CD8-positive, alpha-beta memory T cell (primary cell): ENCODE results near the gene DHX16. TPM values are rescaled to one million over a fixed set of nuclear protein-coding genes. Genes with fewer than 3 reads are reported as not detected.

ENCODE experiments used
- CTCF ChIA-PET: fragments of 350-600 bp; sonication (Branson Sonifier 250); formaldehyde crosslinking; loops from one replicate; lab custom pipeline; 2021; ENCODE audit warnings: antibody characterized with exemption; lab: Charles Lee
- POLR2A ChIA-PET: fragments of 350-600 bp; sonication (Branson Sonifier 250); formaldehyde crosslinking; loops from one replicate; lab custom pipeline; 2021; ENCODE audit warnings: antibody characterized with exemption; lab: Charles Lee
- DNase-seq, 5 donors: peaks; one replicate each; pipeline versions ENCODE4 v3.0.0 to v3.0.0-alpha.2; 2020 to 2022; ENCODE audit warnings: mixed read lengths in 1 of 5
- H3K27ac ChIP-seq: one replicate; pipeline ENCODE4 v1.7.0; 2013; ENCODE audit warnings: low read depth, mild to moderate bottlenecking, low read length, moderate library complexity
- H3K27me3 ChIP-seq: 2 replicates; pipeline ENCODE4 v1.7.0; 2013; ENCODE audit warnings: low read length, mild to moderate bottlenecking; ENCODE audit not compliant: insufficient read depth, poor library complexity, severe bottlenecking
- H3K36me3 ChIP-seq: 2 replicates; pipeline ENCODE4 v1.7.0; 2013; ENCODE audit warnings: mild to moderate bottlenecking, low read length, moderate library complexity; ENCODE audit not compliant: insufficient read depth
- H3K4me1 ChIP-seq: 2 replicates; pipeline ENCODE4 v1.7.0; 2013; ENCODE audit warnings: mild to moderate bottlenecking, low read length, moderate library complexity; ENCODE audit not compliant: insufficient read depth
- H3K4me3 ChIP-seq: 2 replicates; pipeline ENCODE4 v1.7.0; 2013; ENCODE audit warnings: mild to moderate bottlenecking, low read length
- H3K9me3 ChIP-seq: 2 replicates; pipeline ENCODE4 v1.7.0; 2013; ENCODE audit warnings: mild to moderate bottlenecking, low read length
- H3K27ac Mint-ChIP-seq, 8 donors: one replicate each; pipeline ENCODE4 v1.8.0; 2020 to 2021; ENCODE audit warnings: mixed read lengths in 8 of 8, mild to moderate bottlenecking in 6 of 8, inconsistent platforms in 3 of 8, moderate library complexity in 3 of 8
- H3K27me3 Mint-ChIP-seq, 2 donors: one replicate each; pipeline ENCODE4 v1.8.0; 2020 to 2021; ENCODE audit warnings: mixed read lengths in 2 of 2, mild to moderate bottlenecking in 1 of 2, moderate library complexity in 1 of 2
- H3K36me3 Mint-ChIP-seq, 3 donors: one replicate each; pipeline ENCODE4 v1.8.0; 2020 to 2021; ENCODE audit warnings: mixed read lengths in 3 of 3, inconsistent platforms in 1 of 3, mild to moderate bottlenecking in 1 of 3
- H3K4me1 Mint-ChIP-seq, 3 donors: one replicate each; pipeline ENCODE4 v1.8.0; 2020 to 2021; ENCODE audit warnings: mixed read lengths in 3 of 3, inconsistent platforms in 1 of 3, mild to moderate bottlenecking in 1 of 3
- H3K4me3 Mint-ChIP-seq, 7 donors: one replicate each; pipeline ENCODE4 v1.8.0; 2020 to 2021; ENCODE audit warnings: mixed read lengths in 7 of 7, mild to moderate bottlenecking in 6 of 7, moderate library complexity in 4 of 7, inconsistent platforms in 2 of 7
- H3K9me3 Mint-ChIP-seq, 5 donors: one replicate each; pipeline ENCODE4 v1.8.0; 2020 to 2022; ENCODE audit warnings: mixed read lengths in 5 of 5, mild to moderate bottlenecking in 3 of 5, moderate library complexity in 2 of 5, inconsistent platforms in 1 of 5
- polyA plus RNA-seq: library from polyadenylated mRNA; unstranded; fragments of 300-500 nt; fragmentation: Illumina TruSeq; gene quantifications from one replicate; pipeline ENCODE4 v1.2.3, GENCODE V29; 2021
- total RNA-seq, 2 experiments: library from RNA; stranded (reverse); gene quantifications; one replicate each; pipeline ENCODE4 v1.2.3, GENCODE V29; 2021

The DHX16 gene
- total and polyA plus RNA-seq, 3 experiments from 2014 or later = 31.0 to 49.1 (median 47.5) TPM

DNA sequence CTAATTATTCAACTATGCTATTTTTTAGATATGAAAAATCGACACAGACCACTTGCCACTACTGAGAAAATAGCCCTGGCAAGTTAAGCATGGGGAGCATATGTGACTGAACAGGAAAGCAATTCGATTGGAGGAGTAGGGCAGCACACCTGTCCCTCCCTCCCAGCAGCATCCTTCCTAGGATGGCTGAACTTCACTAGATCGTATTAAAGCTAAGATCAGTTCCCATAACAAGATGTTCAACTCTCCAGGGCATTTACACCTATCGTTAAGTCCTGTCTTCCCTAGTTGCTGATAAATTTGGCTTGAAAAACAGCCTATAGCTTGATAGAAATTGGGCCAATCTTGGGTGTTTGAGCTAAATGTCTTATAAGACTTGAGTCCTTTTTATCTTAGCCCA lies 62.7 kb downstream of the DHX16 start:
- H3K27me3 ChIP-seq = no peaks in the 10 kb centered on the region
- Mint-ChIP-seq H3K4me3 (no peak overlapping the region), H3K36me3 (peaks cover 21 to 81% (median 22%) of the 10 kb centered on the region in 3 donors), H3K27me3 (peaks cover 0 to 4% of the 10 kb centered on the region in 2 donors), H3K4me1 (peaks cover 55 to 79% (median 70%) of the 10 kb centered on the region in 3 donors), H3K9me3 (peaks cover 0 to 2% (median 0%) of the 10 kb centered on the region in 5 donors), H3K27ac (peak overlapping the region; percentile 62 to 100 (median 88))
- ChIA-PET CTCF (interaction anchor here (1.0 to 1.9 kb wide), 6 partner anchors 12 to 128 kb away, joined by 3 to 7 read pairs (median 4); no protein-coding TSS in a partner anchor), POLR2A (interaction anchor here (0.6 to 2.0 kb wide), 4 partner anchors 11 to 107 kb away, joined by 3 to 5 read pairs (median 4); partner anchors contain the start of gene MDC1)
- no peak overlapping the region for H3K4me3 ChIP-seq
- H3K4me1 ChIP-seq = peaks cover 66% of the 10 kb centered on the region
- H3K27ac ChIP-seq = no peak overlapping the region
- H3K36me3 ChIP-seq = peaks cover 41% of the 10 kb centered on the region
- H3K9me3 ChIP-seq = no peaks in the 10 kb centered on the region
- DNase-seq = no peak

DNA sequence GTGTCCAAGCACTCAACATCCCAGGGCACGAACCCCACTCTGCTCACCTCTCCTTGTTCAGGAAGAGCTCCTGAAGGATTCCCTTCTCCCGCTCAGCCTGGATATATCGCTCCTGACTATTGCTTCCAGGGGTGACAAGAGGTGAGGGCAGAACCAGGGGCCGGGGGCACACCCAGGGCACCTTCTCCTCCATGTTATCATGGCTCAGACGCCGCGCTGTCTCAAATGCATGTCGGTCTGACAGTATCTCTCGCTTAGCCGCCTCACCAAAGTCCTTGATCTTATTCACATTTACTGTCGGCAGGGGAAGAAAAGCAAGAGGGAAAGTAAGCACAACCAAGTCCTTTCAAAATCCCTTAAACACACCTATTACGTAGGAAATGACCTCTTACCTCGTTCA lies 68.8 kb downstream of the DHX16 start:
- Mint-ChIP-seq H3K36me3 (peaks cover 34 to 90% (median 38%) of the 10 kb centered on the region in 3 donors), H3K4me1 (peaks cover 27 to 38% (median 35%) of the 10 kb centered on the region in 3 donors), H3K4me3 (no peak overlapping the region), H3K27me3 (peaks cover 0 to 4% of the 10 kb centered on the region in 2 donors), H3K9me3 (no peaks in the 10 kb centered on the region), H3K27ac (peak overlapping the region in 4 of 8 donors; percentile 50 to 64 (median 64))
- H3K9me3 ChIP-seq = no peaks in the 10 kb centered on the region
- no peak overlapping the region for H3K4me3 ChIP-seq
- DNase-seq = no peak
- ChIA-PET POLR2A (interaction anchor here (2.3 kb wide), 1 partner anchor 9 kb away, joined by 10 read pairs; no protein-coding TSS in a partner anchor), CTCF (interaction anchor here (1.2 kb wide), 1 partner anchor 120 kb away, joined by 5 read pairs; no protein-coding TSS in a partner anchor)
- H3K36me3 ChIP-seq = peaks cover 70% of the 10 kb centered on the region
- peaks cover 17% of the 10 kb centered on the region for H3K4me1 ChIP-seq
- H3K27ac ChIP-seq = no peak overlapping the region
- no peaks in the 10 kb centered on the region for H3K27me3 ChIP-seq

Other genes with a start within 250 kb of the DHX16 start
- 100 to 1,000 TPM; 502 to 511 TPM for gene HLA-E, start 183.5 kb downstream of the DHX16 start, total RNA-seq
- gene HLA-E, start 183.5 kb downstream of the DHX16 start, polyA plus RNA-seq = 2,881 TPM
- gene GNL1, start 116.5 kb downstream of the DHX16 start, total RNA-seq = 100 to 1,000 TPM; 100 to 102 TPM
- gene GNL1, start 116.5 kb downstream of the DHX16 start, polyA plus RNA-seq = 49.8 TPM
- gene PRR3, start 115.7 kb downstream of the DHX16 start, total RNA-seq = 10 to 100 TPM; 28.2 to 28.9 TPM
- 8.9 TPM for gene PRR3, start 115.7 kb downstream of the DHX16 start, polyA plus RNA-seq
- 100 to 1,000 TPM; 127 to 133 TPM for gene ABCF1, start 101.6 kb downstream of the DHX16 start, total RNA-seq
- 54.0 TPM for gene ABCF1, start 101.6 kb downstream of the DHX16 start, polyA plus RNA-seq
- gene PPP1R10, start 55.8 kb downstream of the DHX16 start, total RNA-seq = 100 to 1,000 TPM; 115 to 117 TPM
- 27.3 TPM for gene PPP1R10, start 55.8 kb downstream of the DHX16 start, polyA plus RNA-seq
- 100 to 1,000 TPM; 102 to 103 TPM for gene MRPS18B, start 55.2 kb downstream of the DHX16 start, total RNA-seq
- 113 TPM for gene MRPS18B, start 55.2 kb downstream of the DHX16 start, polyA plus RNA-seq
- gene ATAT1, start 46.1 kb downstream of the DHX16 start, total RNA-seq = 10 to 100 TPM; 10.5 to 10.7 TPM
- 1.5 TPM for gene ATAT1, start 46.1 kb downstream of the DHX16 start, polyA plus RNA-seq
- gene C6orf136, start 25.9 kb downstream of the DHX16 start, total RNA-seq = 10 to 100 TPM; 35.9 to 42.2 TPM
- 11.8 TPM for gene C6orf136, start 25.9 kb downstream of the DHX16 start, polyA plus RNA-seq
- 100 to 1,000 TPM; 149 to 153 TPM for gene PPP1R18, start 13.6 kb upstream of the DHX16 start, total RNA-seq
- gene PPP1R18, start 13.6 kb upstream of the DHX16 start, polyA plus RNA-seq = 166 TPM
- gene NRM, start 18.0 kb upstream of the DHX16 start, total RNA-seq = 10 to 100 TPM; 28.1 to 29.2 TPM
- 11.7 TPM for gene NRM, start 18.0 kb upstream of the DHX16 start, polyA plus RNA-seq
- 10 to 100 TPM; 59.4 to 71.1 TPM for gene MDC1, start 44.3 kb upstream of the DHX16 start, total RNA-seq
- 6.4 TPM for gene MDC1, start 44.3 kb upstream of the DHX16 start, polyA plus RNA-seq
- 1,000 to 10,000 TPM; 1,610 to 1,639 TPM for gene TUBB, start 47.3 kb upstream of the DHX16 start, total RNA-seq
- gene TUBB, start 47.3 kb upstream of the DHX16 start, polyA plus RNA-seq = 136 TPM
- 100 to 1,000 TPM; 154 to 155 TPM for gene FLOT1, start 69.7 kb upstream of the DHX16 start, total RNA-seq
- gene FLOT1, start 69.7 kb upstream of the DHX16 start, polyA plus RNA-seq = 104 TPM
- gene IER3, start 71.5 kb upstream of the DHX16 start, total RNA-seq = 100 to 1,000 TPM; 267 to 294 TPM
- gene IER3, start 71.5 kb upstream of the DHX16 start, polyA plus RNA-seq = 0.58 TPM
- gene DDR1, start 211.5 kb upstream of the DHX16 start, total RNA-seq = 10 to 100 TPM; 10.1 to 10.5 TPM
- gene DDR1, start 211.5 kb upstream of the DHX16 start, polyA plus RNA-seq = 1.2 TPM
- gene GTF2H4, start 235.2 kb upstream of the DHX16 start, total RNA-seq = 10 to 100 TPM; 48.2 to 55.3 TPM
- 7.5 TPM for gene GTF2H4, start 235.2 kb upstream of the DHX16 start, polyA plus RNA-seq
- gene VARS2, start 241.2 kb upstream of the DHX16 start, total RNA-seq = 10 to 100 TPM; 82.4 to 86.0 TPM
- 16.2 TPM for gene VARS2, start 241.2 kb upstream of the DHX16 start, polyA plus RNA-seq